GM18867 (cell line): ENCODE data around the gene DENND2D.

Experiments
- ATAC-seq: cut with Tn5 transposase; IDR thresholded peaks from one replicate; pipeline ENCODE4 v1.9.1; 2021; ENCODE audit warnings: mild to moderate bottlenecking, moderate library complexity; ENCODE audit not compliant: unreplicated experiment

Gene DENND2D

GRCh38 chr1:111183308-111184069 is 17.0 kb downstream of the DENND2D start:
- no peak for ATAC-seq

GRCh38 chr1:111182052-111182451 is 18.4 kb downstream of the DENND2D start:
- ATAC-seq: no peak

- no peak for ATAC-seq
Observed at GRCh38 chr1:111179968-111180533, 20.4 kb downstream of the DENND2D start.

GRCh38 chr1:111176678-111177077 is 23.8 kb downstream of the DENND2D start:
- ATAC-seq: peak; percentile 67

- no peak for ATAC-seq
Observed at GRCh38 chr1:111175349-111175748, 25.1 kb downstream of the DENND2D start.

GRCh38 chr1:111174070-111174469 is 26.4 kb downstream of the DENND2D start:
- peak; percentile 29 for ATAC-seq

GRCh38 chr1:111172463-111172862 is 28.0 kb downstream of the DENND2D start:
- no peak for ATAC-seq

- ATAC-seq: no peak
Observed at GRCh38 chr1:111164151-111164550, 36.3 kb downstream of the DENND2D start.

GRCh38 chr1:111163363-111163762 is 37.1 kb downstream of the DENND2D start:
- ATAC-seq: no peak

- no peak for ATAC-seq
Observed at GRCh38 chr1:111162488-111162880, 38.0 kb downstream of the DENND2D start.

GRCh38 chr1:111161843-111162487 is 38.5 kb downstream of the DENND2D start:
- ATAC-seq: no peak

GRCh38 chr1:111157431-111157830 is 43.0 kb downstream of the DENND2D start:
- ATAC-seq: no peak

GRCh38 chr1:111154021-111154999 is 46.1 kb downstream of the DENND2D start:
- ATAC-seq: no peak

GRCh38 chr1:111151838-111152237 is 48.6 kb downstream of the DENND2D start:
- no peak for ATAC-seq

- ATAC-seq: peak; percentile 66
Observed at GRCh38 chr1:111148376-111148881, 52.0 kb downstream of the DENND2D start.

- ATAC-seq: no peak
Observed at GRCh38 chr1:111147948-111148347, 52.5 kb downstream of the DENND2D start.

- no peak for ATAC-seq
Observed at GRCh38 chr1:111145963-111146768, 54.3 kb downstream of the DENND2D start.

GRCh38 chr1:111145542-111145941 is 54.9 kb downstream of the DENND2D start:
- ATAC-seq: no peak

GRCh38 chr1:111142356-111142975 is 58.0 kb downstream of the DENND2D start:
- no peak for ATAC-seq
